Upper lobe of left lung (tissue), 4 donors: ENCODE results near the gene TTC28.

Experiments
- EP300 ChIP-seq, 4 donors: sonication (generic); formaldehyde crosslinking; IDR thresholded peaks; one replicate each; pipeline ENCODE4 v1.5.1; 2017; ENCODE audit warnings: antibody characterized with exemption in 4 of 4, control low read depth in 2 of 4
- POLR2A ChIP-seq, 4 donors: fragments of 450-650 bp; IDR thresholded peaks; one replicate each; pipeline ENCODE4 v1.5.1; 2016 to 2017; ENCODE audit warnings: antibody characterized with exemption in 4 of 4, mild to moderate bottlenecking in 2 of 4
- TF ChIP-seq, protein P1 (sequence below), 6 experiments: fragments of 450-650 bp in 4 of 6; fragments of 200-600 bp in 2 of 6; sonication (generic) in 2 of 6; IDR thresholded peaks; one replicate each; pipeline ENCODE4 v1.5.1; 2016 to 2019; ENCODE audit warnings: antibody characterized with exemption in 6 of 6

DNA sequence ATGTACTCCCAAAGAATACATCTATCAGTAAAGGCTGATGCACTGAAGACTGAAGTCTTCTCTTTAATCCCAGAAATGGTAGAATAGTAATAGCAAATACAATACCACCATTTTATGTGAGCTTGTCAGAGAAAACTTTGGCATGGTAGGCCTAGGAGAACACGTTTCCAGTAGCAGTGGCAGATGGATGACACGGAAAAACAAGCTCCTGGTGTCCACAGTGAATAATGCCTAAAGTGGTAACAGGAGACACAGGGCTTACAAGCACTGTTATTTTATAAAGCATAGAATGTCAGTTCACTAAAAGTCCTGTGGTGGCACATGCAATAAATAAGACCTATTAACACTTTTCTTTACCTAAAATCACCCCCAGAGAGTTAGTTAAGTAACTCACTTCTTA, 277.6 kb downstream of the TTC28 start:
- no peak for TF ChIP-seq POLR2A (IDR thresholded peaks at IDR 0.05)
- TF ChIP-seq EP300 (IDR thresholded peaks at IDR 0.05), result no peak
- TF ChIP-seq, protein P1, sequence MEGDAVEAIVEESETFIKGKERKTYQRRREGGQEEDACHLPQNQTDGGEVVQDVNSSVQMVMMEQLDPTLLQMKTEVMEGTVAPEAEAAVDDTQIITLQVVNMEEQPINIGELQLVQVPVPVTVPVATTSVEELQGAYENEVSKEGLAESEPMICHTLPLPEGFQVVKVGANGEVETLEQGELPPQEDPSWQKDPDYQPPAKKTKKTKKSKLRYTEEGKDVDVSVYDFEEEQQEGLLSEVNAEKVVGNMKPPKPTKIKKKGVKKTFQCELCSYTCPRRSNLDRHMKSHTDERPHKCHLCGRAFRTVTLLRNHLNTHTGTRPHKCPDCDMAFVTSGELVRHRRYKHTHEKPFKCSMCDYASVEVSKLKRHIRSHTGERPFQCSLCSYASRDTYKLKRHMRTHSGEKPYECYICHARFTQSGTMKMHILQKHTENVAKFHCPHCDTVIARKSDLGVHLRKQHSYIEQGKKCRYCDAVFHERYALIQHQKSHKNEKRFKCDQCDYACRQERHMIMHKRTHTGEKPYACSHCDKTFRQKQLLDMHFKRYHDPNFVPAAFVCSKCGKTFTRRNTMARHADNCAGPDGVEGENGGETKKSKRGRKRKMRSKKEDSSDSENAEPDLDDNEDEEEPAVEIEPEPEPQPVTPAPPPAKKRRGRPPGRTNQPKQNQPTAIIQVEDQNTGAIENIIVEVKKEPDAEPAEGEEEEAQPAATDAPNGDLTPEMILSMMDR (IDR thresholded peaks at IDR 0.05), result no peak
